ENCODE results near the gene COL4A6.

The COL4A6 gene

DNA sequence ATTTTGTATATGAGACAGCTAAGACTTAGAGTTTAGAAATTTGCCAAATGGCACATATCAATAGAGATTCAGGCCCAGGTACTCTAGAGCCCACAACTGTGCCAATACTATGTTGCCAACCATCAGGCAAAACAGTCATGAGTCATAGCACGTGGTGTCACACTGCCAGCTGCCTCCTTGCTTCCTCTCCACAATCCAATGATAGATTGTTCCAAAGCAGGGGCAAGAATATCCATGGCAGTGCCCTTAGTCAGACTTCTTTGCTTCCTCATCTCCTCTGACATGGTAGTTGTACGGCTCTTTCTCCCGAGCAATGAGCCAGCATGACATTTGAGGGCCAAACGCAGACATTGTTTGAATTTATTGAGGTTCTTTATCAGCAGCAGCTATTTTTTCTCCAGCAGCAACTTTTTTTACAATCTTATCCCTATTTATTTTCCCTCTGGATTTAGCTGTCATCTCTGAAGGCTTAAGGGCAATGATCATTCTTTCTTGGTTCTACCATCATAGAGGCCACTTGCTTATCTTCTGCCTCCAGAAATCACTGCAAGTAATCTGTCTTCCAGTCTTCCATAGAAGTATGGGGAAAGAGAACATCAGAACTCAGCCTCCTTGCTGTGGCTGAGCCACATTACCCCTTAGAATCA is 169.7 kb downstream of the COL4A6 start:
- no peak for DNase-seq

DNA sequence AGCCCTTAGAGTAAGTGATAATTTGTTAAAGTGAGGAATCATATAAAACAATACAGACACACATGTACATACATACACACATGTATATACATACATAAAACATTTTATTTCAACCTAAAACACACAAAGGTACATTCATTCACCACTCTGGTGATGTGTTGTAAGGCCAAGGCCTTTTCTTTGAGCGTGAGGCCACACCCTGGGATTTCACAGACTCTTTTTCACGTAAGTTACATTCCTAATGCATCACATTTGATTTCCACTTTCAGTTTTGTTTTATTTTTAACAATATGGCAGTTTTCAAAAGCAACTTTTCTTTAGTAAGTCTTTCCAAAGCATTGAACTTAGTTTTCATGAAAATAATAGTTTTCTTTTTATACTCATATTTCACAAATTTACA is 170.7 kb downstream of the COL4A6 start:
- no peak for DNase-seq

DNA sequence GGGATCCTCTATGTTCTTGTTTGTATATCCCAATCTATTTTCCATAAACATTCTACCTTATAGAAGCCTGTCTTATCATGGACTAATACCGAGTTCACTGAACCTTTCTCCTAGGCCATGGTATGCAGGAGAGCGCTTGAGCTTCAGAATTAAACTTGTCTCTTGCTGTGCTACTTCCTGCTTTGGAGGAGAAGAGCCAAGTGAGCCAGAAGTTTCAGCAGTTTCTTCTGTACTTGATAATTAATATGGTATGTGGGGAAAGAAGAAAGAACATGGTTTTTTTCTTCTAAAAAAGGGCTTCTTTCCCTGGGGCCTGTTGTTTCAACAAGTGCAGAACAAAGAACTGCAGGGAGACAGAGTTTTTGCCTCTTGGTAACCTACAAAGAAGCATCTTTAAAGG is 173.8 kb downstream of the COL4A6 start:
- no peak for DNase-seq

DNA sequence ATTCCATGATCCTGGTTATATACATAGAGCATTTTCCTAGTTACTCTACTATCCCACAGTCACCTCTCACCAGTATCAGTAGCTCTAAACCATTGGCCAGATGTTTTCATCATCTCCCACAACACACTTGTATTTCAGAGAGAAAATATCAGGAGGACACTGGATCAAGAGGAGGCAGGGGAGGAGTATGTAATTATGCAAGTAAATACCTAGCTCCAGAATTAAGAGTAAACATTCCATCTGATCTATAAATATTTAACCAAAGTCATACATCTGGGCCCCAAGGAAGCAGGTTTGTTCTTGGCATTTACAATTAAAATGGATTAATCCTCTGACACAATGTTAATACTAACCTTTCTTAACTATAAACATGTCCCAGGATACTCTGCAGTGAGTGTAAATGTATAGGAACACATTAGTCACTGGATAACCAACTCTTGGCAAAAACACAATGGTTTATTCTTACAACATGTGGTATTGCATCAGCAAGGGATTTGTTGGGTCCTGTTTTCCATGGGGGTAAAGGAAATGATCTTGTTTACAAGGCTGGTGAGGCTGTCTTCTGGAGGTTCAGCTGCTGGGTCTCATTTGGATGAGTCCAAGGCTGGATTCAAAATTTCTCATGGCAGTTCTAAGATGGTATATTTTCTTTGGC is 176.5 kb downstream of the COL4A6 start:
- no peak for DNase-seq

DNA sequence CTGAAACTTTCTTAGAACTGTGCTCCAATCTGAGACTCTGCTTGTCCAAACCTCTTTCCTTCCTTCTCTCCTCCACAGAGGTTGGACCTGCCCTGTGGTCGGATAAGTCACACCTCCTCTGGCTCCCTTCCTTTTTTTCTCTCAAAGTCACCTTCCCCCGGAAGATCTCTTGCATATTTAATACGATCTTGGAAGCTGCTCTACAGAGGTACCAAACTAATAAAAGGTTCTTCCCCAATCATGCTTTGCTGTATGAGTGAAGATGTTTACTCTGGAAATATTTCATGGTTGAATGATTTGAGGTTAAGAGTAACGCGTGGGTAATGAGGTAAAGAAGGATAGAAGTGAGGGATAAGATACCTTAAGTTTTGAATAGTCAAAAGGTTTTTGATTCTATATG is 180.7 kb downstream of the COL4A6 start:
- DNase-seq: no peak

DNA sequence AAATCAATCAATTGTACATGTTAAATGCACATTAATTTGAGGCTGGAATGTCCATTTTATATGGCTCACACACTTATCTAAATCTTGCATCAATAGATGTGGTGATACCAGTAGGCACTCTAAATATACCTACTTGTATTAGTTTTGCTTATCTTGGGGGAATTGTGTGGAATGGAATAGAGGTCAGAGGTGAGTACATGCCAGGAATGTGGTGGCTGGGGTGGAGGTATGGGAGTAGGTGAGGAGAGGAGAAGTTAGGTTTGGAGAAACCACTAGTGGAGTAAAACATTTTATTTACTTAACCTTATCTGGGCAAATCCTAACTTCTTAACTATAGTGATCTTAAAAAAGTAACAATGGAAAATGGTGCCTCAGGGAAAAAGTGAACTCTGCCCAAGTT is 183.6 kb downstream of the COL4A6 start:
- DNase-seq: no peak

DNA sequence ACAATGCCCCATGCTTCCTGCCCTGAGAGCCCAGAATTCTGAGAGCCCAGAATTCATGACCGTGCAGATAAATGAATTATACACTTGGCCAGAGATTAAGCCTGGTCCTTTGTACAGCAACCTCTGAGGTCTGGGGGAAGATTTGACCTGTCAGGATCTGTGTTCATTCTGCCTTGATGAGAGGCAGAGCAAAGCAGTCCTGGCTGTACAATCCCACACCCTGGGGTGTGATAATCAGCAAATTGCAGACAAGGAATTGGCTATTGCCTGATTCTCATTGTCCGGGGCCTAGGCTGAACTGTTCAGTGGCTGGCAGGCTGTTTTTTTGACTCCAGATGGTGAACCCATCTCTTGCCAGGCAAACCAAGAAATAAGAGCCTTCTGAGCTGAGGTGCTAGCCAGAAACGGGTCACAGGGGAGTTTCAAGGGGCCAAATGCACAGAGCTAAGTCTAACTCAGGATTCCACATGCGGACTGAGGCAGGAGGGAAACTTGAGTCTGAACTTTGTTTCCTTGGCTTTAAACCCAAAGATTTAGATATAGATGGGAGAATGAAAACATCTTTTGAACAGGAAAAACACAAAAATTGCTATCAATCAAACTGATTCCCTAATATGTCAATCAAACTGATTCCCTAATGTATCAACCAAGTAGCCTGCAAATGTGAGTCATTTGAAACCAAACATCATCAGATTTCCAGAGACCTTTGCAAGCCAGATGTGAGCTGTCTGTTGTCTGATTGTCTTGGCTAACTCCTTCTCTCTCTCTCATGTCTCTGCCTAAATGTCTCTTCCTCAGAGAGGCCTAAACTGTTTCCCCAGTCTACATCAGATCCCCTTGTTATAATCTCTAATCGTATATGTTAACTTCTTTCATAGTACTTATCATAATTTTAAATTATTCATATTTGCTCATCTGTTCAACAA is 187.3 kb downstream of the COL4A6 start:
- DNase-seq: no peak

DNA sequence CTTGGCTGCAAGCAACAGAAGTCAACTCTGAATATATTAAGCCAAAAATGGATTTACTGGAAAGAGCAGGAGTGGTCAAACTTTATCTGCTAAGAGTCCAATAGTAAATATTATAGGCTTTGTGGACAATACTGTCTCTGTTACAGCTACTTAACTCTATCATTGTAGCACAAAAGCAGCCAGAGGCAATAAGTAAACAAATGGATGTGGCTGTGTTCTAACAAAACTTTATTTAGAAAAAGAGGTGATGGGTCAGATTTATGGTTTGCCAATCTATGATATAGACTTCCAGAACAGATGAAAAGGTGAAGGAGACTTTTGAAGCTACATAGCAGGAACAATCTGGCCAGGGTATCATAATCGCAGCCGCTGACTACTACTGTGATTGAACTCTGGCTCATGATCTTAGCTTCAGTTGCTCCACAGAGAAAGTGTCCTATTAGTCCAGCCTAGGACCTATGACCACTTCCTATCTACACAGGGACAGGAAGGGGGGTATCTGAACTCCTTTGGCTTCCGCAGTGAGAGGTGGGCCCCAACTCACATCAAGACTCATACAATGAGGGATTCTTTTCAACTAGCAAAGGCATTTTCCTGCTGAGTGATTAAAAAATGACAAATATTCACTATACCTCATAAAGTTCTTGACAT is 191.8 kb downstream of the COL4A6 start:
- no peak for DNase-seq

DNA sequence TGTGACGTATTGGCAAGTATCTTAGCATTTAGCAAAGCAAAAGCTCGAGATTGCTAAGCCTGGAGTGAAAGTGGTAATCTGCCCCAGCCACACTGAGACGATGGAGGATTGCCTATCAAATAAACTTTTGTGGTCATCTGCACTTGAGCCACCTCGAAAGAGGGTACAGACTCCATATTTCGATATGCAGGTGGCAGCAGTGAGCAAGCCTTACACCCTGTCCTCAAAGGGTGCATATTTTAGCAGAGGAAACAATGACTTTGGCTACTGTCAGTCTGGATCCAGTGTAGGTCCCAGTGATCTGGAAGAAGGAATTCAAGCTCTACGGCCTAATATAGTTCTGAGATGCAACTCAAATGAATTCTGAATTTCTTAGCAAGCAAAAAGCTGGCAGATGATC is 192.8 kb downstream of the COL4A6 start:
- no peak for DNase-seq

DNA sequence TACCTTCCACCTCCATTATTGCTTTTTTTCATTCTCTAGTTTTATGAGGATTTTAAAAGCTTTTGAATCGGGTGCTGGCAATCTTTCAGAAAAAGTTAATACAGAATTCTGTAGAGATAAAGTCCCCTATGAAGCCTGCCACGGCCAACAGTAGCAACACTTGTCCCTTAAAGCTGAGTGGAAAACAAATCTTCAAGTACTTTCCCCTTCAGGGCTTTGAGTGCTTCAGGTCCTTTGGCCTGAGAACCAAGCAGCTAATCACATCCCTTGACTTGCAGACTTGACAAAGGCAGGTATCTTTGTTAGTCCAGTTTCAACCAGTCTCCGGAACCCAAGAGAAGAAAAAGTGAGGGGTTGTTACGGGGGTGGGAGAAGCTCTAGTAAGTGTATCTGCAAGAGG is 202.2 kb downstream of the COL4A6 start:
- DNase-seq: no peak

DNA sequence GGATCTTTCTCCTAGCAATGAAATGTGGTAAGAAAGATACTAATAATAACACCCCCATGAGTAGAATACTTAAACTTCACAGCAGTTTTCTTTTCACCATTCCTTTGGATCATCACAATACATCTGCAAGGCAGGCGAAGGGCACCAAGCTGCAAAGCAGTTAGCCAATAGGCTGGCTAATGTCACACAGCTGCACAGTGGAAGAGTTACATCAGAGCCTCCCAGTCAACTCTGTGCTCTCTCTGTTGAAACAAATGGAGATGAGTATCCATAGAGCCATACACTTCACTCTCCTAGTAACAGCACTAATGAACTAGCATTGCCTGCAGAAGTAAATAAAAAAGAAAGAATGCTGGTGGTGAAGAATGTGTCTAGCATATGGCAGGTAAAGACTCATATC is 207.6 kb downstream of the COL4A6 start:
- no peak for DNase-seq

DNA sequence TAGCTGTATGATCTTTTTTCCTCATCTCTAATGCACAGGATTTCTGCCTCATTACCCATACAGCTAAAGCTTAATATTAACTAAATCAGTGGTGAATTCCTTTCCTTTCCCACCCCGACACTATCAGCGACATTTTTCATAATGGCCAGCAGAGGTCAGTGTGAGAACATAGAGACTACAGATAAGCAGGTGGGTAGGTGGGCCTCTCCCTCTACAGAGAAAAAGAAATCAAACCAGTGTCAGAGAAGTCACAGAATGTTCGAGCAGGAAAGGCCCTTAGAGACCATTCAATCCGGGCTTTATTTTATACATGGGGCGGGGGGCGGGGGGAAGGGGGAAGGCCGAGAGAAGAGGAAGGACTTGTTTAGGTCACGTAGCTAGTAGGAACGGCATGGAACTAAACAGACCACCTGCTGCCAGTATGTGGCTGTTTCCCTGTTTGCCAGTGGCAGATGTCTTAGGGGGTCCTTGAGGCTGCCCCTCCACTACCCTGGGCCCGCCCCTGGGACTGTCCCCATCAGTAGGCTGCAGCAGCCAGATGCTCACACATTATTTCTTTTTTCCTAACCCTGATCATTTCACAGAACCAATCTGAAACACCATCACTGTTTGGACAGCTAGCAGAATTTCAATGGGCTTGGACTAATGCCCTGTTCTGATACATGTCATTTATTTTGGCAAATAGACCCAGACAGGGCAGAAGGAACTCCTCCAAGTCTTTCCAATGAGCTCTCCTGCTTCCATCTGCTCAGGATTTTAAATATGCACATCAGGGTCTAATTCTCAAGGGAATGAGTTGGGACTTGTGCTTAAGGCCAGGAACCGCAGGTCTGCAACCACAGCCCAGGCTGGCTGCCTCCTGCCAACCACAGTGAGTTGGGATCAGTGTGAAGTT is 213.2 kb downstream of the COL4A6 start:
- DNase-seq: no peak

DNA sequence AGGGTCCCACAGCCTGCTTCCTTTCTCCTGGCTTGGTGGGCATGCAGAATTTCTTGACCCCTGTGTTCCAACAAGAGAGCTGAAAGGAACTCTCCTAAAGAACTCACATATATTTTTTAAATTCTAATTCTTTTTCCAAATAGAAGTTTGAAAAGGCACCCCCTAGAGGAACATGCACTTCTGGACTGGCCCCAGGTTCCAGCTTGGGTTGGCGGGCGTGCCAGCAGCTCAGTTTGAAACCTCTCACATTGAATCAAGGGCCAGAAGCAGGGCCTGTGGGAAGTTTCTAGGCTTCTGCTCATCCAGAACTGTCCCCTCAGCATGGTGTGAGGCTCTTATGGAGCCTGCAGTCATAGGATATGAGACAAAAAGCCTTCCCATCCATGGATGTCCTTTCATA is 214.0 kb downstream of the COL4A6 start:
- DNase-seq: no peak

DNA sequence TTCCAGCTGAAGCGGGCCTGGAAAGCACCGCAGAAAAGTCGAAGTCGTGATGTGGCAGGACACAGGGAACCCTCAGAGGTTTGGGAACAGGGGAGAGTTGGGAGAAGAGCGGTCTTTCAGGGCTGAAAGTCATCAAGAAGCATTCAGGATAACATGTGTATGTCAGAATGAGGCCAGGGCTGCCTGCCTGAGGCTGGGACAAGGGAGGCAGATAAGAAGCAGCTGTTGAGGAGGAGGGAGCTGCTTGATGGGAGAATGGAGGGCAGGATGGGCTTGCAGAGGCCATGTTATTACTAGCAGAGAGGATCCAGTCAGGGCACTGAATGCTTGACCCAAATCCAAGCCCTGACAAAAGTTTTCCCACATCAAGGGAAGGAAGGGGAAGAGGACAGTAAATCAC is 214.6 kb downstream of the COL4A6 start:
- DNase-seq: no peak

DNA sequence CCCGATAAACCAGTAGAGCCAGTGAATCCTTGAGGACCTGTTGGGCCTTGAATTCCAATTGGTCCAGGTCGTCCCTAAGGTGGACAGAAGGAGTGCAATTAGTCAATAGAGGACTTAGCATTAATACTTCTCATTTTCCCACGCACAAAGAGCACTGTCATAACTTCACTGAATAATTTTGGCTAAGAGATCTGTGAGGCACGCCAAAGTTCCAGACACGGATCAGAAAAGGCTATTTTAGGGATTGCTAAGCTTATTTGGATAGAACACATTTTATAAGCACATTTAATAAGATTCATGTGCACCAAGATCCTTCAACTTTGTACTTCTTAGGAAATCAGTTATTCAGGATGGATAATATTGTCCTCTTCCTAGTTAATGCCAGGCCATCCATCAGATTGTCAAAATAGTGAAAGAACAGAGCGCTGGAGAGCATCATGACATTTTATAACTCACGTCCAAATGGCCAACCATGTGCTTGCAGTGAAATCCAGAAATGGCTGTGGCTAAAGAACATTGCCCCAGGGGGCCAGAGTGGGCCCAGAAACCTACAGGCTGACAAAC is 216.8 kb downstream of the COL4A6 start:
- no peak for DNase-seq

DNA sequence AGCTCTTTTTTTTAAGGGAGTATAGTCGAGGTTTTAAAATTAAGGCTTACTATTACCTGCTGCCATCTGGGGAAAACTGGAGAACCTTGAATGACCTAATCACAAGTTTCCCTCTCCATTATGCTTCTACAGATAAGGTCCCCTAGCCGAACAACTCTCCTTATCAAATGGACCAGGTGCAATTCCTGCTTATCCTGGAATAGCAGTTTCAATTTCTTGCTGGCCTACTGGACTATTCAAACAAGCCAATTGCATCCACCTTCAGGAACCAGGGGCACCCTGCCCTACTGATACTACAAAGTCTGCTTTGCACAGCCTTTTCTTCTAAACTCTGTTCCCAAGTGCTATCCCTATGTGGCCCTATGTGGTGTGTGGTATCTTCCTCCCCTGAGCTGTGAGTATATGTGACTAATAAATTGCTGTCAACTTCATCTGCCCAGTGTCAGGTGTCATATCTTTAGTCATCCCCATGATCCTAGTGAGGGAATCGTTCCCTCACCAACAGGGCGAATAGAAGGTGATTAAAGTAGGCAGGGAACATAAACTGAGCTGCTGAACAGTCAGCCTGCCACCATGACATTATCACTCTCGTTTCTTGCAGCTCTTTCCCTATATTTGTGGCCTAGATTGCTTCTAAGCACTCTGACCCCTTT is 218.1 kb downstream of the COL4A6 start:
- DNase-seq: no peak

DNA sequence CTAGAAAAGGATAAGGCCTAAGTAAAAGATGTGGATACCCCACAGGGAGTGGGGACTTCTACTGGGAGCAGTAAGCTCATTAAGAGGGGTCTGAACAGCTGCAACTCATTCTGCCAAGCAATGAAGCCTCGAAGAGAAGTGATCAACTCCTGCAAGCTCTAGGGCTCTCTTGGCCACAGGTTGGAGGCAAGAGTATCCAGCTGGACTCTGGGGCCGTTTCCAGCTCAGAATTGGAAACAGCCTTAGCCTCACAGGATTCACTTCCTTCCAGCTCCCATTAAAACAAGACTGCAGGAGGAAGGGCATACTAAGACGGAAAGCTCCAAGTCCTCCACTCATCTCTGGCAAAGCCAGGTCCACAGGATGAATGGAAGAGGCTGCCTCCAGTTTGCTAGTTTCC is 220.3 kb downstream of the COL4A6 start:
- DNase-seq: no peak

DNA sequence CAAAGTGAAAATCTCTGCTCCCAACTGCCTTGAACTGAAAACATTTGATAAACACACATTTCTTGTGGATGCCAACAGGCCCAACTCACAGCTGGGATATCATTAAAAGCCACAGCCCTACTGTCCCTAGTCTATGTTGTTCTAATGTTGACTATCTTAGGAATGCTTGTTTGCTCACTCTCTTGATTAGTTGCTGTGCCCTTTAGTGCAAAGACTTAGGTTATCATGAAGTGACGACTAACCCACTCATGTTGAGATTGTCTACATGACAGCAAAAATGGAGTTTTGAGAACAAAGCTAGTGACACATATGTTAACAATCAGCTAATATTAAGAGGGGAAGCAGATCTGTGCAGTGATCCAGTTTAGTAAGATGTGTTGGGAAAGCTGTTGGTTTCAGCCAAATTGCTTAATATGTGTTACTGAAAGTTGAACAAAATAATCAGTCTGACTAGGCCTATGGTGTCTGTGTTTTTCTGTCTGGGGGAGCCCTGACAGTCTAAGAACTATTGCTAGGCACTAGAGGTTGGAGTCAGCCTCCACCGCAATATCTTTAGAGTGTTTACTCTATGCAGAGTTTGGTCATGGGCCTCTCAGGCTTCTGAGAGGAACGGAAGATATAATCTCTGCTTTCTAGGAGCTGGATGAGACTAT is 221.2 kb downstream of the COL4A6 start:
- no peak for DNase-seq

DNA sequence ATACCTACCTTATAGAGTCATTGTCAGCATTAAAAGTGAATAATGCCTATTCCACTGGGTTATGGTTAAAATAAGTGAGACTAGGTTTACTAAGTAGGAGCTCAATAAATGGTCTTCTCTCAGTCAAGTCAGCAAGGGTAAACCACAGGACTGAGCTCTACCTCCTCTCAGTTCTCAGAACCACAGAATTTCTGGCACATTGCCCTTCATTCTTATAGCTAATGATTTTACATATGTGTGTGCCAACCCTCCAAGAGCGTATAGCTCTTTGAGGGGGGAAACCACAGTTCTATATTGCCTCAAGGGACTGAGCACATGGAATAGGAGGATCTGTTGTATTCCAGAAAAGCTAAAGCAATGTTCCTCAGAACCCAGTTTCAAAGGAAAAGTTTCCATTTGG is 221.8 kb downstream of the COL4A6 start:
- DNase-seq: no peak

DNA sequence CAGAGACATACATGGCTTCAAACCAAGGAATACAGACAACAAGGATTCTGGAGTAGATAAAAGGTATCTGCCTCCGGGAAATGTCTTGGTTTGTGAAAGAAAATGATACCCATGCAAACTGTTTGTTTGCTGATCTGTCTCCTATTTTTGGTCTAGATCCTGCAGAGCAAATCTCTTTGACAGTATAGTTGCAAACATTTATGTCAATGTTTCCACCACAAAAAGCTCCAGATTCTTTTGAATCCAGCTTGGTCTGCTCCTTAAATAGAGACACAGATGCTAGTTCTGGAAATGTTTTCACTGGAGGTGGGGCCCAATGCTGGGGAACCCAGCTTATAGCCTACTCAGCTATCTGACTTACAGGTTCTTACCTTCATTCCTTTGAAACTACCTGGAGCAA is 226.9 kb downstream of the COL4A6 start:
- no peak for DNase-seq

DNA sequence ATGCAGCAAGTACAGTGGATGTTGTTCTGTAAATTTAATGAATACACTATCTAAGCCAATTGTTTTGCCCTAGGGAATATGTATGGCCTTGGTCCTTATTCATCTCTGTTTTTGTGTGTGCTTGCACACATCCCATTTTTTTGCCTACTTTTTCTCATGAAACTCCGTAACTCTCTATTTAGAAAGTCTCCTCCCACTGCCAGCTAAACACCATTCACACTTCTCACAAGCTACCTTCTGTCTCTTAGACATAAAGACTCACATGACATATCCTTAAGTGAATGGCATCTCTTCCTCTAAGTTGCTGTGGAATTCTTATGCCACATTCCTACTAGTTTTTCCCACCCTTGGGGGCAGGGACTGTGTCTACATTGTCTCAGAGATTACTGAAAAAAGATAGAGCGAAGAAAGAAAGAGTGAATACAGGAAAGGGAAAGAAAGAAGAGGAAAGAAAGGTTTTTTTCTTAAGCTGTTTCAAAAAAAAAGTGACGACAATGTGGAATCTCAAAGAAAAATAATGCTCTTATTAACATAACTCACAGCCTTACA is 229.1 kb downstream of the COL4A6 start:
- DNase-seq: no peak
